ENCODE data around the gene PAM. TPM values are rescaled to one million over a fixed set of nuclear protein-coding genes. Genes with fewer than 3 reads are reported as not detected.

The PAM gene
- total RNA-seq, 1 experiment from 2014 or later, result 142 TPM

DNA sequence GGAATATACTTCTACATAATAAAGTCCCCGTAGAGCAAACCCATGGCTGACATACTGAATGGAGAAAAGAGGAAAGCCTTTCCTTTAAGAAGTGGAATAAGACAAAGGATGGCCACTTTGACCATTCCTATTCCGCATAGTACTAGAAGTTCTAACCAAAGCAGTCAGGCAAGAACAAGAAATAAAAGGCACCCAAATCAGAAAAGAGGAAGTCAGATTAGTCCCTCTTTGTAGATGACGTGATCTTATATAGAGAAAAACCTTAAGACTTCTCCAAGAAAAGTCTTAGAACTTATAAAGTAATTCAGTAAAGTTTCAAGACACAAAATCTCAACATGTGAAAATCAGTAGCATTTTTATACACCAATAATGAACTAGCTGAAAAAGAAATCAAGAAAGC, 231.0 kb downstream of the PAM start:
- H3K9me3 Mint-ChIP-seq (ENCODE audit: low read depth, unreplicated experiment), result peaks cover 3% of the 10 kb centered on the region
- no peaks in the 10 kb centered on the region for H3K36me3 Mint-ChIP-seq (ENCODE audit: insufficient read depth, unreplicated experiment)
- intact Hi-C loops (cut with micrococcal nuclease; ENCODE audit: unreplicated experiment), result no loop called here
- BruUV-seq (replicated peaks), result no TSS peak
- H3K4me1 Mint-ChIP-seq (ENCODE audit: low read depth, unreplicated experiment), result no peaks in the 10 kb centered on the region
- no peak overlapping the region for H3K4me3 Mint-ChIP-seq (ENCODE audit: low read depth, unreplicated experiment)
- DNase-seq, result no peak
- H3K27me3 Mint-ChIP-seq (ENCODE audit: unreplicated experiment), result no peaks in the 10 kb centered on the region
- CTCF ChIA-PET, result no interaction called here
- no peak overlapping the region for H3K27ac Mint-ChIP-seq (ENCODE audit: unreplicated experiment)
- TF ChIP-seq, protein P1, sequence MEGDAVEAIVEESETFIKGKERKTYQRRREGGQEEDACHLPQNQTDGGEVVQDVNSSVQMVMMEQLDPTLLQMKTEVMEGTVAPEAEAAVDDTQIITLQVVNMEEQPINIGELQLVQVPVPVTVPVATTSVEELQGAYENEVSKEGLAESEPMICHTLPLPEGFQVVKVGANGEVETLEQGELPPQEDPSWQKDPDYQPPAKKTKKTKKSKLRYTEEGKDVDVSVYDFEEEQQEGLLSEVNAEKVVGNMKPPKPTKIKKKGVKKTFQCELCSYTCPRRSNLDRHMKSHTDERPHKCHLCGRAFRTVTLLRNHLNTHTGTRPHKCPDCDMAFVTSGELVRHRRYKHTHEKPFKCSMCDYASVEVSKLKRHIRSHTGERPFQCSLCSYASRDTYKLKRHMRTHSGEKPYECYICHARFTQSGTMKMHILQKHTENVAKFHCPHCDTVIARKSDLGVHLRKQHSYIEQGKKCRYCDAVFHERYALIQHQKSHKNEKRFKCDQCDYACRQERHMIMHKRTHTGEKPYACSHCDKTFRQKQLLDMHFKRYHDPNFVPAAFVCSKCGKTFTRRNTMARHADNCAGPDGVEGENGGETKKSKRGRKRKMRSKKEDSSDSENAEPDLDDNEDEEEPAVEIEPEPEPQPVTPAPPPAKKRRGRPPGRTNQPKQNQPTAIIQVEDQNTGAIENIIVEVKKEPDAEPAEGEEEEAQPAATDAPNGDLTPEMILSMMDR (IDR thresholded peaks at IDR 0.05; ENCODE audit: unreplicated experiment), result no peak

DNA sequence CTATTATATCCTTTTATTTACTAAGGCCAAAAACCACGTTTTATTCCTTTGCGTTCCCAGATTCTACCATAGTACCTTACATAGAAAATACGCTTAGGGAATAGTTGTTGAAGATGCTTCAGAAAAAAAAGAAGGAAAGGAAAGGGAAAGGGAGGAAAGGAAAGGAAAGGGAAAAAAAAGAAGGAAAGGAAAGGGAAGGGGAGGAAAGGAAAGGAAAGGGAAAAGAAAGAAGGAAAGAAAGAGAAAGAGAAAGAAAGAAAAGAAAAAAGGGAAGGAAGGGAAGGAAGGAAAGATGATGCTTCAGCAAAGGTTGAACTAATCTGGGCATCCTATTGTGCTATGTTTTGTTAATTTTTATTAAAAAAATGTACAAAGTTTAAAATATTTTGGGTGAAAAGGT, 233.4 kb downstream of the PAM start:
- CTCF ChIA-PET, result no interaction called here
- H3K4me3 Mint-ChIP-seq (ENCODE audit: low read depth, unreplicated experiment), result no peak overlapping the region
- no peaks in the 10 kb centered on the region for H3K36me3 Mint-ChIP-seq (ENCODE audit: insufficient read depth, unreplicated experiment)
- H3K27me3 Mint-ChIP-seq (ENCODE audit: unreplicated experiment), result no peaks in the 10 kb centered on the region
- no peak overlapping the region for H3K27ac Mint-ChIP-seq (ENCODE audit: unreplicated experiment)
- TF ChIP-seq, protein P1 (IDR thresholded peaks at IDR 0.05; ENCODE audit: unreplicated experiment), result no peak
- BruUV-seq (replicated peaks), result no TSS peak
- H3K9me3 Mint-ChIP-seq (ENCODE audit: low read depth, unreplicated experiment), result peaks cover 2% of the 10 kb centered on the region
- no peaks in the 10 kb centered on the region for H3K4me1 Mint-ChIP-seq (ENCODE audit: low read depth, unreplicated experiment)
- intact Hi-C loops (cut with micrococcal nuclease; ENCODE audit: unreplicated experiment), result no loop called here
- no peak for DNase-seq

DNA sequence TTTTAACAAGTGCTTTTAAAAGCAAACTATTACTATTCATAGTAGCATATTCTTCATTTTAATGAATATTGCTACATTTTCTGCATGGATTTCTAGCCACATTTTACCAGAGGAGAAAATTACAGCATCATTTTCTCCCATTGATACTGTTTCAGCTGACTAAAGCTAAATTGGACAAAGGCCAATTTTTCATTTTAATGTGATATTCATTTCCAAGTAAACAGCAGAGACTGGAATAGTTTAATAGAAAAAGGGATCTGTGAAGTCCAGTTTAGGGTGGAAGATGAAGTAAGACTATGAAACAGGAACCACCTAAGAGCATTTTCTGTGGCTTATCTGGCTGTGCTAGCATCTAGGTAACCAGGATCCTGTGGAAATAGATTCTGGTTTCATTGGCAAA, 236.7 kb downstream of the PAM start:
- intact Hi-C loops (cut with micrococcal nuclease; ENCODE audit: unreplicated experiment), result no loop called here
- TF ChIP-seq, protein P1 (IDR thresholded peaks at IDR 0.05; ENCODE audit: unreplicated experiment), result no peak
- no peak overlapping the region for H3K27ac Mint-ChIP-seq (ENCODE audit: unreplicated experiment)
- H3K4me3 Mint-ChIP-seq (ENCODE audit: low read depth, unreplicated experiment), result no peak overlapping the region
- no peaks in the 10 kb centered on the region for H3K9me3 Mint-ChIP-seq (ENCODE audit: low read depth, unreplicated experiment)
- no peaks in the 10 kb centered on the region for H3K4me1 Mint-ChIP-seq (ENCODE audit: low read depth, unreplicated experiment)
- CTCF ChIA-PET, result no interaction called here
- no TSS peak for BruUV-seq (replicated peaks)
- no peak for DNase-seq
- H3K27me3 Mint-ChIP-seq (ENCODE audit: unreplicated experiment), result no peaks in the 10 kb centered on the region
- no peaks in the 10 kb centered on the region for H3K36me3 Mint-ChIP-seq (ENCODE audit: insufficient read depth, unreplicated experiment)

DNA sequence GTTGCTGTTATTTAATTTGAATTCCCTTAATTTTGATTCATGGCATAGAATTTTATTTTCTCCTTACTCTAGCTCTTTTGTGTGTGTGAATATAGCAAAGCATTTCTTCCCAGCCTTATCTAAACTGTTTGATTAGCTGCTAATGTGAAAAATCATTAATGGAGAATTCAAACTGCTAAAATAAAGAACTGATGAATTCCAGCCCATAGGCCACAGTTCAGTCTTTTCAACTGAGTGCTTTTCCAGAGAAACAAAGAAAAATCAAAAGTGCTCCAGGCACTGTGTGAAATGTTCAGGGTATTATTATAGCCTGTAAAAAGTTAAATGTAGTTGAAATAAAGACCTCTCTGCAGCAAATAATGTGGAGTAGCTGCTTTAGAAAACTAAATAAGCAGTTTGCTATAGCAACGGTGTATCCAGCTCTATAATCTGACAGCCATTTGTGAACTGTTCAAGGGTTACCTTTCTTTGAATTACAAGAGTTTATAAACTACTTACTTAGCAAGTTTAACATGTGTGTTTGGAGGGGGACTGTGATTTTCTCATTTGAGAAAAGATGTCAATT, 241.0 kb downstream of the PAM start:
- H3K4me1 Mint-ChIP-seq (ENCODE audit: low read depth, unreplicated experiment), result no peaks in the 10 kb centered on the region
- no peak overlapping the region for H3K4me3 Mint-ChIP-seq (ENCODE audit: low read depth, unreplicated experiment)
- no peak for DNase-seq
- TF ChIP-seq, protein P1 (IDR thresholded peaks at IDR 0.05; ENCODE audit: unreplicated experiment), result no peak
- intact Hi-C loops (cut with micrococcal nuclease; ENCODE audit: unreplicated experiment), result no loop called here
- no peak overlapping the region for H3K27ac Mint-ChIP-seq (ENCODE audit: unreplicated experiment)
- H3K9me3 Mint-ChIP-seq (ENCODE audit: low read depth, unreplicated experiment), result peaks cover 7% of the 10 kb centered on the region
- no peaks in the 10 kb centered on the region for H3K36me3 Mint-ChIP-seq (ENCODE audit: insufficient read depth, unreplicated experiment)
- no peaks in the 10 kb centered on the region for H3K27me3 Mint-ChIP-seq (ENCODE audit: unreplicated experiment)
- BruUV-seq (replicated peaks), result no TSS peak
- CTCF ChIA-PET, result no interaction called here
